Neutrophil (primary cell): ENCODE data around the gene MUC5B.

Experiments used
- H3K27ac ChIP-seq: fragments of 200-600 bp; sonication (generic); 2 replicates; pipeline ENCODE4 v1.5.1; 2016; ENCODE audit warnings: mild to moderate bottlenecking, moderate library complexity
- H3K27me3 ChIP-seq: fragments of 200-600 bp; sonication (generic); 2 replicates; pipeline ENCODE4 v1.6.0; 2016; ENCODE audit warnings: mild to moderate bottlenecking
- H3K36me3 ChIP-seq: fragments of 200-600 bp; sonication (generic); 2 replicates; pipeline ENCODE4 v1.5.1; 2017
- H3K4me1 ChIP-seq, 2 experiments: fragments of 200-600 bp in 1 of 2; sonication (generic) in 1 of 2; 1 replicate in 1 of 2; 2 replicates in 1 of 2; pipeline versions ENCODE4 v1.5.1 to v1.6.1; 2013 to 2016; ENCODE audit warnings: low read depth in 1 of 2, low read length in 1 of 2, mild to moderate bottlenecking in 1 of 2, moderate library complexity in 1 of 2; ENCODE audit not compliant: control insufficient read depth in 1 of 2, insufficient read depth in 1 of 2
- H3K4me3 ChIP-seq, 2 experiments: fragments of 200-600 bp in 1 of 2; sonication (generic) in 1 of 2; 1 replicate in 1 of 2; 2 replicates in 1 of 2; pipeline ENCODE4 v1.5.1; 2013 to 2016; ENCODE audit warnings: low read depth in 1 of 2, low read length in 1 of 2, mild to moderate bottlenecking in 1 of 2, moderate library complexity in 1 of 2
- H3K9me3 ChIP-seq: fragments of 200-600 bp; sonication (generic); 2 replicates; pipeline ENCODE4 v1.5.1; 2016
- TF ChIP-seq, protein P1 (sequence below): fragments of 200-600 bp; sonication (generic); IDR thresholded peaks from 2 replicates; pipeline ENCODE4 v1.5.1; 2016; ENCODE audit warnings: antibody characterized with exemption

Gene MUC5B

DNA sequence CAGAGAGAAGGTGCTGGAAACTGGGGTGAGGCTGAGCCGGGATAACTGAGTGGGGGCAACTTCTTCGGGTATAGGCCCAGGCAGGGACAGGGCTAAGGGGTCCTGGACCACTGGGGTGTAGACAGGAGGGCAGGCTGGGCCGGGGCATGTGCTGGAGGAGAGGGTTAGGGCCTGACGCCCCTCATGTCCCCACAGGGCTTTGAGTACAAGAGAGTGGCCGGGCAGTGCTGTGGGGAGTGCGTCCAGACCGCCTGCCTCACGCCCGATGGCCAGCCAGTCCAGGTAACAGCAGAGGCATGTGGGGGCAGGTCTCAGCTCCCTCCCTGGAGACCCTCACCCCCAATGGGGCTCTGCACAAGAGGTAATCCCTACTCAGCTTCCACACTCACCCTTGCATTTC, 36.7 kb downstream of the MUC5B start:
- Histone ChIP-seq H3K27ac (no peak overlapping the region), H3K4me3 (no peak overlapping the region), H3K9me3 (no peaks in the 10 kb centered on the region), H3K27me3 (no peaks in the 10 kb centered on the region), H3K4me1 (peaks cover 13 to 14% of the 10 kb centered on the region in 2 experiments), H3K36me3 (no peaks in the 10 kb centered on the region)
- TF ChIP-seq, protein P1, sequence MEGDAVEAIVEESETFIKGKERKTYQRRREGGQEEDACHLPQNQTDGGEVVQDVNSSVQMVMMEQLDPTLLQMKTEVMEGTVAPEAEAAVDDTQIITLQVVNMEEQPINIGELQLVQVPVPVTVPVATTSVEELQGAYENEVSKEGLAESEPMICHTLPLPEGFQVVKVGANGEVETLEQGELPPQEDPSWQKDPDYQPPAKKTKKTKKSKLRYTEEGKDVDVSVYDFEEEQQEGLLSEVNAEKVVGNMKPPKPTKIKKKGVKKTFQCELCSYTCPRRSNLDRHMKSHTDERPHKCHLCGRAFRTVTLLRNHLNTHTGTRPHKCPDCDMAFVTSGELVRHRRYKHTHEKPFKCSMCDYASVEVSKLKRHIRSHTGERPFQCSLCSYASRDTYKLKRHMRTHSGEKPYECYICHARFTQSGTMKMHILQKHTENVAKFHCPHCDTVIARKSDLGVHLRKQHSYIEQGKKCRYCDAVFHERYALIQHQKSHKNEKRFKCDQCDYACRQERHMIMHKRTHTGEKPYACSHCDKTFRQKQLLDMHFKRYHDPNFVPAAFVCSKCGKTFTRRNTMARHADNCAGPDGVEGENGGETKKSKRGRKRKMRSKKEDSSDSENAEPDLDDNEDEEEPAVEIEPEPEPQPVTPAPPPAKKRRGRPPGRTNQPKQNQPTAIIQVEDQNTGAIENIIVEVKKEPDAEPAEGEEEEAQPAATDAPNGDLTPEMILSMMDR = no peak

DNA sequence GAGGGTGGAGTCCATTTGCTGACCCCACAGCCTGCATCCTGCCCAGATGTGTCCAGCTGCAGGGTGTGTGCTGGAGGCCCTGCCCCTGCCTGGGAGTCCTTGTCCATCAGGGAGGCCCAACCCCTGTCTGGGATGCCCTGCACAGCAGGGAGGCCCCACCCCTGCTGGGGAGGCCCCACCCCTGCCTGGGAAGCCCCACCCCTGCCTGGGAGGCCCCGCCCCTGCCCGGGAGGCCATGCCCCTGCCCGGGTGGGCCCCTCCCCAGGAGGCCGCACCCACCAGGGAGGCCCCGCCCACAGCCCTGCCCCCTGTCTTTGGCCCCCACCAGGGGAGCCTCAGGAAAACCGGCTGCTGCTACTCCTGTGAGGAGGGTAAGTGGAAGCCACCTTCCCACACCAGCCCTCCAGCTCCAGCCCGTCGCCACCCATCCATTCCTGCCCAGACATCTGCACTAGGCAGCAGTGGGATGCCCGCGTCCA, 37.2 kb downstream of the MUC5B start:
- TF ChIP-seq, protein P1 = no peak
- Histone ChIP-seq H3K27ac (no peak overlapping the region), H3K36me3 (no peaks in the 10 kb centered on the region), H3K4me1 (peaks cover 13 to 14% of the 10 kb centered on the region in 2 experiments), H3K4me3 (no peak overlapping the region), H3K9me3 (no peaks in the 10 kb centered on the region), H3K27me3 (no peaks in the 10 kb centered on the region)

DNA sequence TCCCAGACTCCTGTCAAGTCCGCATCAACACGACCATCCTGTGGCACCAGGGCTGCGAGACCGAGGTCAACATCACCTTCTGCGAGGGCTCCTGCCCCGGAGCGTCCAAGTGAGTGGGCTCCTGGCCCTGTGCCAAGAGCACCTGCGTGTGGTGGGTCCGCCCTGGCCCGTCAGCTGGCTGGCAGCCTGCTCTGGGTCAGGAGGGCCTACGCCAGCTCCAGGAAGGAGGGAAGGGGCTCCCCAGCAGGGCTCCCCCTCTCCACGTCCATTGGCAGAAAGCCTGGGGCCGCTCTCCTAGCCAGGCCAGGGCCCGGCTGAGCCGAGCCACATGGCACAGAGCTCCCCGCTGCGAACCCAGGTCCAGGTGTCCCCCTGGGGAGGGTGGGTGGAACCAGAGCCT, 37.8 kb downstream of the MUC5B start:
- TF ChIP-seq, protein P1 = no peak
- no peaks in the 10 kb centered on the region for H3K36me3 ChIP-seq
- H3K4me1 ChIP-seq = peaks cover 13 to 14% of the 10 kb centered on the region in 2 experiments
- H3K27me3 ChIP-seq = no peaks in the 10 kb centered on the region
- no peaks in the 10 kb centered on the region for H3K9me3 ChIP-seq
- no peak overlapping the region for H3K4me3 ChIP-seq
- H3K27ac ChIP-seq = no peak overlapping the region

- TF ChIP-seq, protein P1 = no peak
- H3K27ac ChIP-seq = no peak overlapping the region
- H3K27me3 ChIP-seq = no peaks in the 10 kb centered on the region
- H3K4me1 ChIP-seq = peaks cover 13 to 14% of the 10 kb centered on the region in 2 experiments
- H3K36me3 ChIP-seq = no peaks in the 10 kb centered on the region
- no peak overlapping the region for H3K4me3 ChIP-seq
- H3K9me3 ChIP-seq = no peaks in the 10 kb centered on the region
Observed at GRCh38 chr11:1261241-1262071, 38.6 kb downstream of the MUC5B start.

DNA sequence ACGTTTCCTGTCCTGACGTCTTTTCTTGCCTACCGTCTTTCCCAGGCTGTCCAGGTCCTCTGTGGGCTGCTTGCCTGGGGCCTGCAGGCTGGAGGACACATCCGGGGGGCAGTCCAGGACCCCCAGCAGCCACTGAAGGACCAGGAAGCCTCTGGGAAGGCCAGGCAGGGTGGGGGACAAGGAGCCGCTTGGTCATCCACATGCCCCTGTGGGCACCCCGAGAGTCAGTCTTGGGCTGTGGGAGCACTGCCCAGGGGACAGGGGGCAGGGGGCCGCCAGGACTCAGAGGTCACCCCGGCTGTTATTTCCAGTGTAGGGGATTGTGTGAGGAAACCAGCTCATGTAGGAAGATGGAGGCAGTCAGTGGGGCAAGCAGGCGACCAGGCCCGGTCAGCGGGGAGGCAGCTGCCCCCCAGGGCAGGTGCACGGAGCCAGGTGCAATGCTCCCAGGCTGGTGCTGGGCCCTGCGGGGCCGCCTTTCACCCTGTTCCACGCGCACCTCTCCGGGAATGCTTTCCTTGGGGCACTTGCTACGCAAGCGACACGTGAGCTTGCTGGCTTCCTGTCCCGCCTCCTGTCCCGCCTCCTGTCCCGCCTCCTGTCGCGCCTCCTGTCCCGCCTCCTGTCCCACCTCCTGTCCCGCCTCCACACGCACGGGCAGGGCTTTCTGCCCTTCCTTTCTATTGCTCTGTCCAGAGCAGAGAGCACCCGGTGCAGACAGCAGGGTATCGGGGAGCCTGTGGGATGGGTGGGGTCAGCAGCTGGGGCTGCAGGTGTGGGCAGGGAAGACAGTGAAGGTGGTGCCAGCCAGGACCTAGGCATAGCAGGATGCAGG, 39.5 kb downstream of the MUC5B start:
- no peaks in the 10 kb centered on the region for H3K27me3 ChIP-seq
- H3K9me3 ChIP-seq = no peaks in the 10 kb centered on the region
- H3K27ac ChIP-seq = peak overlapping the region; percentile 63
- peaks cover 13 to 14% of the 10 kb centered on the region in 2 experiments for H3K4me1 ChIP-seq
- peak overlapping the region; percentile 46 to 52 for H3K4me3 ChIP-seq
- TF ChIP-seq, protein P1 = no peak
- no peaks in the 10 kb centered on the region for H3K36me3 ChIP-seq
